GM19397 (cell line): Measurements from ENCODE around the gene MICB.
"Not testable (repeated sequence)": the region's sequence is repeated elsewhere in the genome, so short reads cannot be mapped to it uniquely, and the experiment has no call there.

Experiments
- ATAC-seq: cut with Tn5 transposase; IDR thresholded peaks from one replicate; pipeline ENCODE4 v1.9.1; 2021; ENCODE audit warnings: mild to moderate bottlenecking, moderate library complexity; ENCODE audit not compliant: unreplicated experiment

The MICB gene

GRCh38 chr6:31473780-31474761, 23.9 kb upstream of the MICB start:
- no peak for ATAC-seq

GRCh38 chr6:31474871-31475286, 23.1 kb upstream of the MICB start:
- ATAC-seq, result no peak

GRCh38 chr6:31476515-31477139, 21.3 kb upstream of the MICB start:
- no peak for ATAC-seq

GRCh38 chr6:31477521-31477920, 20.4 kb upstream of the MICB start:
- no peak for ATAC-seq

GRCh38 chr6:31478186-31478950, 19.6 kb upstream of the MICB start:
- no peak for ATAC-seq

- no peak for ATAC-seq
These were observed 18.6 kb upstream of the MICB start for GRCh38 chr6:31479151-31479932.

- no peak for ATAC-seq
These were observed 17.9 kb upstream of the MICB start for GRCh38 chr6:31479933-31480535.

GRCh38 chr6:31480574-31480973, 17.4 kb upstream of the MICB start:
- no peak for ATAC-seq

- no peak for ATAC-seq
These were observed 14.6 kb upstream of the MICB start for GRCh38 chr6:31483392-31483791.

- ATAC-seq, result no peak
These were observed 12.9 kb upstream of the MICB start for GRCh38 chr6:31485055-31485454.

- ATAC-seq, result not testable (repeated sequence)
These were observed 11.7 kb upstream of the MICB start for GRCh38 chr6:31486065-31486837.

- not testable (repeated sequence) for ATAC-seq
These were observed 10.3 kb upstream of the MICB start for GRCh38 chr6:31487674-31488073.

- ATAC-seq, result no peak
These were observed 8.9 kb upstream of the MICB start for GRCh38 chr6:31489086-31489485.

GRCh38 chr6:31490115-31490873, 7.7 kb upstream of the MICB start:
- ATAC-seq, result no peak

- not testable (repeated sequence) for ATAC-seq
These were observed 4.4 kb upstream of the MICB start for GRCh38 chr6:31493550-31493874.

GRCh38 chr6:31493875-31494694, 3.9 kb upstream of the MICB start:
- peak; percentile 44 for ATAC-seq

GRCh38 chr6:31495580-31495979, 2.4 kb upstream of the MICB start:
- ATAC-seq, result no peak

GRCh38 chr6:31496826-31497225, 1.1 kb upstream of the MICB start:
- ATAC-seq, result not testable (repeated sequence)
